HG03354 (cell line): ENCODE data around the gene TEX30.

Experiments used
- ATAC-seq: cut with Tn5 transposase; IDR thresholded peaks from one replicate; pipeline ENCODE4 v1.9.1; 2021; ENCODE audit warnings: mild to moderate bottlenecking; ENCODE audit not compliant: unreplicated experiment, poor library complexity, severe bottlenecking

The TEX30 gene

GRCh38 chr13:102724923-102725322, 48.7 kb downstream of the TEX30 start:
- no peak for ATAC-seq

GRCh38 chr13:102721800-102722231, 51.8 kb downstream of the TEX30 start:
- ATAC-seq: no peak

DNA sequence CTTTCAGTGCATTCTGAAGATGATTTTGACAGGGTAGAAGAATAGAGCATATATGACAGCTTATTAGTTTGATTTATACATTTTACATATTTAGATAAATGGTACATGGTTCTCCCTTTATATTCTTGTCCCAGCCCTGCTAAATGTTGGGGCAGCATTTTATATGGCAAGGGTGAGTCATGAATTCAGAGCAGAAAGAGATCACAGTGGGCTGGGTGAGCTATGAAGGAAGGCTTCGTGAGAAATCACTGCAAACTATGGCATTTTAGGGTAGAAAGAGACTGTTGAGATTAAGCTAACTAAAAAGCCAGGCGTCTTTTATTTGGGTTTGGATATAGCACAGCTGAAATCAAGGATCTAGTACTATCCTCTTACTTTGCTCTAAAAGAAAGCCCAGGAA, 54.8 kb downstream of the TEX30 start:
- no peak for ATAC-seq
